ENCODE data around the gene TFAP2D. TPM values are rescaled to one million over a fixed set of nuclear protein-coding genes. Genes with fewer than 3 reads are reported as not detected.

Gene TFAP2D
- total RNA-seq, 1 donor from 2014 or later, result not detected

GRCh38 chr6:50712291-50712690 lies 1.0 kb upstream of the TFAP2D start:
- no peaks in the 10 kb centered on the region for H3K9me3 ChIP-seq (ENCODE audit: low read depth)
- peaks cover 94% of the 10 kb centered on the region for H4K20me1 ChIP-seq (ENCODE audit: low read depth)
- H3K36me3 Mint-ChIP-seq, result no peaks in the 10 kb centered on the region
- H3F3A ChIP-seq (ENCODE audit: low read depth), result peaks cover 39% of the 10 kb centered on the region
- peaks cover 100% of the 10 kb centered on the region for H3K27me3 ChIP-seq
- H3K4me1 Mint-ChIP-seq, result peaks cover 23% of the 10 kb centered on the region
- H3K27me3 Mint-ChIP-seq (ENCODE audit: insufficient read depth, low read depth), result peaks cover 95% of the 10 kb centered on the region
- H3K27ac ChIP-seq, result no peak overlapping the region
- H3K9me3 Mint-ChIP-seq, result peaks cover 5% of the 10 kb centered on the region
- no peak overlapping the region for H2AFZ ChIP-seq (replicated peaks)
- H3K4me3 ChIP-seq, result no peak overlapping the region
- H3K4me3 Mint-ChIP-seq, result no peak overlapping the region
- no peak overlapping the region for H3K27ac Mint-ChIP-seq
- no peaks in the 10 kb centered on the region for H3K79me2 ChIP-seq (ENCODE audit: low read depth)
- no peak overlapping the region for H3K4me2 ChIP-seq
- DNase-seq (ENCODE audit: low spot score), result peak; percentile 78
- no peaks in the 10 kb centered on the region for H3K36me3 ChIP-seq
- TF ChIP-seq CTCF (IDR thresholded peaks at IDR 0.05) (no peak), EZH2 (IDR thresholded peaks at IDR 0.05) (no peak), EZH2phosphoT487 (IDR thresholded peaks at IDR 0.05) (no peak)
- peaks cover 43% of the 10 kb centered on the region for H3K4me1 ChIP-seq
- H3K9ac ChIP-seq, result no peak overlapping the region

- H3K4me3 ChIP-seq, result peak overlapping the region; percentile 43
Measured at GRCh38 chr6:50713977-50714486, 706 bp downstream of the TFAP2D start.

GRCh38 chr6:50714487-50715379 lies 1.4 kb downstream of the TFAP2D start:
- Mint-ChIP-seq H3K27ac (no peak overlapping the region), H3K4me1 (peaks cover 34% of the 10 kb centered on the region), H3K36me3 (no peaks in the 10 kb centered on the region), H3K27me3 (ENCODE audit: insufficient read depth, low read depth) (peaks cover 92% of the 10 kb centered on the region), H3K4me3 (peak overlapping the region; percentile 50), H3K9me3 (peaks cover 5% of the 10 kb centered on the region)
- peaks cover 33% of the 10 kb centered on the region for H3F3A ChIP-seq (ENCODE audit: low read depth)
- peaks cover 40% of the 10 kb centered on the region for H3K4me1 ChIP-seq
- peaks cover 95% of the 10 kb centered on the region for H4K20me1 ChIP-seq (ENCODE audit: low read depth)
- H3K36me3 ChIP-seq, result no peaks in the 10 kb centered on the region
- peak overlapping the region; percentile 43 for H3K4me3 ChIP-seq
- no peak overlapping the region for H3K27ac ChIP-seq
- DNase-seq (ENCODE audit: low spot score), result peak; percentile 69
- H2AFZ ChIP-seq (replicated peaks), result peak overlapping the region; percentile 40
- no peaks in the 10 kb centered on the region for H3K9me3 ChIP-seq (ENCODE audit: low read depth)
- H3K9ac ChIP-seq, result no peak overlapping the region
- H3K27me3 ChIP-seq, result peaks cover 100% of the 10 kb centered on the region
- no peak for TF ChIP-seq CTCF (IDR thresholded peaks at IDR 0.05)
- peak; percentile 67 for TF ChIP-seq EZH2phosphoT487 (IDR thresholded peaks at IDR 0.05)
- peak; percentile 71 for TF ChIP-seq EZH2 (IDR thresholded peaks at IDR 0.05)
- peak overlapping the region; percentile 80 for H3K4me2 ChIP-seq
- H3K79me2 ChIP-seq (ENCODE audit: low read depth), result no peaks in the 10 kb centered on the region

More at GRCh38 chr6:50713977-50714486, 706 bp downstream of the TFAP2D start:
- Histone ChIP-seq H3K4me2 (peak overlapping the region; percentile 80), H3K27me3 (peaks cover 100% of the 10 kb centered on the region), H3K9ac (no peak overlapping the region), H4K20me1 (ENCODE audit: low read depth) (peaks cover 95% of the 10 kb centered on the region), H3K9me3 (ENCODE audit: low read depth) (no peaks in the 10 kb centered on the region), H3K79me2 (ENCODE audit: low read depth) (no peaks in the 10 kb centered on the region), H3F3A (ENCODE audit: low read depth) (peaks cover 33% of the 10 kb centered on the region), H3K27ac (no peak overlapping the region), H3K4me1 (peaks cover 40% of the 10 kb centered on the region), H2AFZ (replicated peaks) (no peak overlapping the region), H3K36me3 (no peaks in the 10 kb centered on the region)
- Mint-ChIP-seq H3K4me1 (peaks cover 34% of the 10 kb centered on the region), H3K36me3 (no peaks in the 10 kb centered on the region), H3K27me3 (ENCODE audit: insufficient read depth, low read depth) (peaks cover 93% of the 10 kb centered on the region), H3K27ac (no peak overlapping the region), H3K4me3 (no peak overlapping the region), H3K9me3 (peaks cover 5% of the 10 kb centered on the region)
- DNase-seq (ENCODE audit: low spot score), result no peak
- TF ChIP-seq EZH2 (IDR thresholded peaks at IDR 0.05) (peak; percentile 14), EZH2phosphoT487 (IDR thresholded peaks at IDR 0.05) (peak; percentile 66), CTCF (IDR thresholded peaks at IDR 0.05) (no peak)

Data from neural progenitor cell (in vitro differentiated cells).